Uterus (tissue), 2 donors: Measurements from ENCODE around the gene SNX30.

Source experiments
- CTCF ChIP-seq, 4 experiments: fragments of 200-600 bp in 2 of 4; fragments of 450-650 bp in 2 of 4; sonication (generic) in 2 of 4; IDR thresholded peaks; one replicate each; pipeline ENCODE4 v1.5.1; 2016 to 2019; ENCODE audit warnings: antibody characterized with exemption in 4 of 4, mild to moderate bottlenecking in 2 of 4, moderate library complexity in 1 of 4
- POLR2A ChIP-seq, 2 donors: fragments of 450-650 bp; IDR thresholded peaks; one replicate each; pipeline ENCODE4 v1.6.1; 2016; ENCODE audit warnings: antibody characterized with exemption in 2 of 2, mild to moderate bottlenecking in 1 of 2, moderate library complexity in 1 of 2

- TF ChIP-seq POLR2A (IDR thresholded peaks at IDR 0.05) (no peak), CTCF (IDR thresholded peaks at IDR 0.05) (no peak)
Measured at GRCh38 chr9:112731971-112732370, 18.6 kb upstream of the SNX30 start.
